ENCODE results near the gene CAMSAP3.

The CAMSAP3 gene

GRCh38 chr19:7556696-7557315 lies 38.9 kb upstream of the CAMSAP3 start:
- no peaks in the 10 kb centered on the region for H3K79me2 ChIP-seq (ENCODE audit: insufficient read depth, low read length)
- TF ChIP-seq CTCF (IDR thresholded peaks at IDR 0.05; ENCODE audit: low read length) (no peak), EZH2 (IDR thresholded peaks at IDR 0.05; ENCODE audit: borderline replicate concordance, low read length) (no peak)
- H3K4me2 ChIP-seq (ENCODE audit: low read length): no peak overlapping the region
- no peaks in the 10 kb centered on the region for H3K9me2 ChIP-seq (ENCODE audit: low read depth, low read length)
- H2AFZ ChIP-seq (ENCODE audit: low read length): no peak overlapping the region
- no peaks in the 10 kb centered on the region for H3K4me1 ChIP-seq (ENCODE audit: insufficient read depth, low read length, severe bottlenecking)
- H4K20me1 ChIP-seq (ENCODE audit: insufficient read depth, low read length): no peaks in the 10 kb centered on the region
- H3K27me3 ChIP-seq (ENCODE audit: insufficient read depth, low read length): no peaks in the 10 kb centered on the region
- no peak overlapping the region for H3K9ac ChIP-seq (ENCODE audit: low read length)
- H3K4me3 ChIP-seq (ENCODE audit: low read depth, low read length, poor library complexity, severe bottlenecking): no peak overlapping the region
- H3K27ac ChIP-seq (ENCODE audit: low read depth, low read length, poor library complexity, severe bottlenecking): no peak overlapping the region
- no peaks in the 10 kb centered on the region for H3K9me3 ChIP-seq (ENCODE audit: low read length)
- peaks cover 51% of the 10 kb centered on the region for H3K36me3 ChIP-seq (ENCODE audit: insufficient read depth, low read length)
- H3F3A ChIP-seq (ENCODE audit: insufficient read depth, low read length): no peaks in the 10 kb centered on the region

DNA sequence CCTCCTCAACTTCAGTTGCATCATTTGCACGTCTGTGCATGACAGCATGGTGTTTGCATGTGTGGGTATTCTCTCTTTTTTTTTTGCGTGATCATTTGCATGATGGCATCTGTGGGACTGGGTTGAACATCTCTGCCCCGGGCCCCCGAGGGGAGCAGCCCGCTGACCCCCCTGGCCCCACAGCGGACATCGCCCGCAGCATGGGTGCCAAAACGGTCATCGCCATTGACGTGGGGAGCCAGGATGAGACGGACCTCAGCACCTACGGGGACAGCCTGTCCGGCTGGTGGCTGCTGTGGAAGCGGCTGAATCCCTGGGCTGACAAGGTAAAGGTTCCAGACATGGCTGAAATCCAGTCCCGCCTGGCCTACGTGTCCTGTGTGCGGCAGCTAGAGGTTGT lies 37.0 kb upstream of the CAMSAP3 start:
- Histone ChIP-seq H3F3A (ENCODE audit: insufficient read depth, low read length) (no peaks in the 10 kb centered on the region), H3K9me2 (ENCODE audit: low read depth, low read length) (no peaks in the 10 kb centered on the region), H3K4me2 (ENCODE audit: low read length) (no peak overlapping the region), H2AFZ (ENCODE audit: low read length) (no peak overlapping the region), H3K9ac (ENCODE audit: low read length) (no peak overlapping the region), H3K27ac (ENCODE audit: low read depth, low read length, poor library complexity, severe bottlenecking) (no peak overlapping the region), H3K9me3 (ENCODE audit: low read length) (no peaks in the 10 kb centered on the region), H3K36me3 (ENCODE audit: insufficient read depth, low read length) (peaks cover 50% of the 10 kb centered on the region), H3K4me3 (ENCODE audit: low read depth, low read length, poor library complexity, severe bottlenecking) (no peak overlapping the region), H3K27me3 (ENCODE audit: insufficient read depth, low read length) (no peaks in the 10 kb centered on the region), H3K4me1 (ENCODE audit: insufficient read depth, low read length, severe bottlenecking) (no peaks in the 10 kb centered on the region), H3K79me2 (ENCODE audit: insufficient read depth, low read length) (no peaks in the 10 kb centered on the region), H4K20me1 (ENCODE audit: insufficient read depth, low read length) (no peaks in the 10 kb centered on the region)
- TF ChIP-seq CTCF (IDR thresholded peaks at IDR 0.05; ENCODE audit: low read length): no peak
- TF ChIP-seq EZH2 (IDR thresholded peaks at IDR 0.05; ENCODE audit: borderline replicate concordance, low read length): no peak

- Histone ChIP-seq H3K79me2 (ENCODE audit: insufficient read depth, low read length) (no peaks in the 10 kb centered on the region), H3K27me3 (ENCODE audit: insufficient read depth, low read length) (no peaks in the 10 kb centered on the region), H3K4me2 (ENCODE audit: low read length) (no peak overlapping the region), H3K4me3 (ENCODE audit: low read depth, low read length, poor library complexity, severe bottlenecking) (no peak overlapping the region), H3K9ac (ENCODE audit: low read length) (no peak overlapping the region), H3F3A (ENCODE audit: insufficient read depth, low read length) (no peaks in the 10 kb centered on the region), H3K27ac (ENCODE audit: low read depth, low read length, poor library complexity, severe bottlenecking) (no peak overlapping the region), H3K36me3 (ENCODE audit: insufficient read depth, low read length) (peaks cover 50% of the 10 kb centered on the region), H3K4me1 (ENCODE audit: insufficient read depth, low read length, severe bottlenecking) (no peaks in the 10 kb centered on the region), H2AFZ (ENCODE audit: low read length) (no peak overlapping the region), H3K9me3 (ENCODE audit: low read length) (no peaks in the 10 kb centered on the region), H3K9me2 (ENCODE audit: low read depth, low read length) (no peaks in the 10 kb centered on the region), H4K20me1 (ENCODE audit: insufficient read depth, low read length) (no peaks in the 10 kb centered on the region)
- TF ChIP-seq EZH2 (IDR thresholded peaks at IDR 0.05; ENCODE audit: borderline replicate concordance, low read length) (no peak), CTCF (IDR thresholded peaks at IDR 0.05; ENCODE audit: low read length) (no peak)
Observed at GRCh38 chr19:7559102-7559501, 36.6 kb upstream of the CAMSAP3 start.
